ENCODE data around the gene UTP4.
A peak's percentile ranks its signal among the peaks of the same experiment; 100 is the strongest.

Gene UTP4

DNA sequence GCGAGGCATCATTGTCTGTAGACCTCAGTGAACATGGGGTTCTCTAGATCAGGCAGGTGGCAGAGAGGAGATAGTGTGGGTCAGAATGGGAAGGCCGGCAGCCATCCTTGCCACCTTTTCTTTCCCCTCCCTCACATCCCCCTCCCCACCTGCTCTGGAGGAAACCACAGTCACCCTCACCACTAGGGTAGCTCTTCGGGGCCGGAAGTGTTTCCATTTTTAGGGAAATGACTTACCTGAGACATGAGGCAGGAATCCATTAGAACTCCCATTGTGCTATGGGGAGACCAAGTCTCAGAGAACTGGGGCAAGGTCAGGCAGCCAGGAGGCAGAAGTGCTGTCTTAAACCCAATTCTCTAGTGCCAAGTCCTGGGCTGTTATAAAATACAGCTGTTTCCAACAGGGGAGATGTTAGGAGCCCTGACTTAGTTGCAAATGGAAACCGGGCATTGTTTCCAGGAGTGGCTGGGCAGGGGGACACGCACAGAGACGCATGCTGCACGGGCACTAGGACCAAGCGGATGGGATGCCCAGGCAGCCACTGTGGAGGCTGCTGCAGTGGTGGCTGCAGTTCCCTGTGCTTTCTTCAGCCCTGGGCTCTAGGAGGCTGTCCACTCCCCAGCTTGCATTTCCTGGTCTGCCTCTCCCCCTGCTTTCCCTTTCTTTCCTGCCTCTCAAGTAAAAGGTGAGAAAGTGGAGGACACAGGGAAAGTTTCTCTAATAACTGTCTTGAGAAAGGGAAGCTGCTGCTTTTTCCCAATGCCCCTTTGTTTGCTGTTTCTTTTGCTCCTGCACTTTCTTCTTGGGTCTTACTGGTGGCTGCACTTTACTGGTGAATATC is 24.2 kb upstream of the UTP4 start:
- TF ChIP-seq, protein P1, sequence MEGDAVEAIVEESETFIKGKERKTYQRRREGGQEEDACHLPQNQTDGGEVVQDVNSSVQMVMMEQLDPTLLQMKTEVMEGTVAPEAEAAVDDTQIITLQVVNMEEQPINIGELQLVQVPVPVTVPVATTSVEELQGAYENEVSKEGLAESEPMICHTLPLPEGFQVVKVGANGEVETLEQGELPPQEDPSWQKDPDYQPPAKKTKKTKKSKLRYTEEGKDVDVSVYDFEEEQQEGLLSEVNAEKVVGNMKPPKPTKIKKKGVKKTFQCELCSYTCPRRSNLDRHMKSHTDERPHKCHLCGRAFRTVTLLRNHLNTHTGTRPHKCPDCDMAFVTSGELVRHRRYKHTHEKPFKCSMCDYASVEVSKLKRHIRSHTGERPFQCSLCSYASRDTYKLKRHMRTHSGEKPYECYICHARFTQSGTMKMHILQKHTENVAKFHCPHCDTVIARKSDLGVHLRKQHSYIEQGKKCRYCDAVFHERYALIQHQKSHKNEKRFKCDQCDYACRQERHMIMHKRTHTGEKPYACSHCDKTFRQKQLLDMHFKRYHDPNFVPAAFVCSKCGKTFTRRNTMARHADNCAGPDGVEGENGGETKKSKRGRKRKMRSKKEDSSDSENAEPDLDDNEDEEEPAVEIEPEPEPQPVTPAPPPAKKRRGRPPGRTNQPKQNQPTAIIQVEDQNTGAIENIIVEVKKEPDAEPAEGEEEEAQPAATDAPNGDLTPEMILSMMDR (IDR thresholded peaks at IDR 0.05): no peak
- peaks cover 0 to 2% of the 10 kb centered on the region in 2 donors for H3K27me3 ChIP-seq
- peak in 1 of 2 donors; percentile 28 for DNase-seq
- no peak overlapping the region for H3K27ac ChIP-seq
- H3K4me1 ChIP-seq: peaks cover 13 to 42% (median 30%) of the 10 kb centered on the region in 4 donors
- H3K4me3 ChIP-seq: peak overlapping the region in 1 of 2 donors; percentile 58
- intact Hi-C loops (cut with DNase I; ENCODE audit: low total_unique reads): no loop called here
- no peaks in the 10 kb centered on the region for H3K9me3 ChIP-seq
- peaks cover 9 to 35% (median 20%) of the 10 kb centered on the region in 3 donors for H3K36me3 ChIP-seq

DNA sequence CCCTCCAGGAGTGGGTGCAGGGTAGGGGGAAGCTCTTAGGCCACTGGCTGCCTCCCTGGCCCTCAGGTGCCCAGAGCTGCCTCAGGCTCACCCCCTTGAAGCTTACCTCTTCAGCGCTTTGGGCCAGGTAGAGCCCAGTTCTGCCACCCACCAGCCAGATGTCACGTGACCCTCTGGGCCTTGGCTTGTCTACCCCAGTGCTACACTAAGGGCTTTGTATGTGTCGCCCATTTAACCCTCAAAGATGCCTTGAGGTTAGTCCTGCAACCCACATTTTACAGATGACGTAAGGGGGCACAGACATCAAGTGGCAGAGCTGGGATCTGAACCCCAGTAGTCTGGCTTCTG is 23.6 kb upstream of the UTP4 start:
- peak in 1 of 2 donors; percentile 39 for DNase-seq
- TF ChIP-seq, protein P1 (IDR thresholded peaks at IDR 0.05): no peak
- Histone ChIP-seq H3K27me3 (peaks cover 0 to 2% of the 10 kb centered on the region in 2 donors), H3K4me1 (peaks cover 13 to 42% (median 30%) of the 10 kb centered on the region in 4 donors), H3K27ac (no peak overlapping the region), H3K4me3 (no peak overlapping the region), H3K9me3 (no peaks in the 10 kb centered on the region), H3K36me3 (peaks cover 10 to 41% (median 26%) of the 10 kb centered on the region in 3 donors)
- intact Hi-C loops (cut with DNase I; ENCODE audit: low total_unique reads): no loop called here

DNA sequence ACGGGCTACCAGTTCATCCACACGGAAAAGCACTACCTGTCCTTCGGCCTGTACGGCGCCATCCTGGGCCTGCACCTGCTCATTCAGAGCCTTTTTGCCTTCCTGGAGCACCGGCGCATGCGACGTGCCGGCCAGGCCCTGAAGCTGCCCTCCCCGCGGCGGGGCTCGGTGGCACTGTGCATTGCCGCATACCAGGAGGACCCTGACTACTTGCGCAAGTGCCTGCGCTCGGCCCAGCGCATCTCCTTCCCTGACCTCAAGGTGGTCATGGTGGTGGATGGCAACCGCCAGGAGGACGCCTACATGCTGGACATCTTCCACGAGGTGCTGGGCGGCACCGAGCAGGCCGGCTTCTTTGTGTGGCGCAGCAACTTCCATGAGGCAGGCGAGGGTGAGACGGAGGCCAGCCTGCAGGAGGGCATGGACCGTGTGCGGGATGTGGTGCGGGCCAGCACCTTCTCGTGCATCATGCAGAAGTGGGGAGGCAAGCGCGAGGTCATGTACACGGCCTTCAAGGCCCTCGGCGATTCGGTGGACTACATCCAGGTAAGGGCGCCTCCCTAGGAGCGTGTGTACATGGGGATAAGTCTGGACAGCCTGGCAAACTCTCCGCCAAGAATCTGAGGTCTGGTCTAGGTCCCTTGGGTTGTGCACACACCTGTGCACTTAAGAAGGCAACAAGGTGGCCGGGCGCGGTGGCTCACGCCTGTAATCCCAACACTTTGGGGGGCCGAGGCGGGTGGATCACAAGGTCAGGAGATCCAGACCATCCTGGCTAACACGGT is 22.8 kb upstream of the UTP4 start:
- H3K27me3 ChIP-seq: peaks cover 0 to 2% of the 10 kb centered on the region in 2 donors
- no peaks in the 10 kb centered on the region for H3K9me3 ChIP-seq
- peaks cover 18 to 49% (median 34%) of the 10 kb centered on the region in 3 donors for H3K36me3 ChIP-seq
- intact Hi-C loops (cut with DNase I; ENCODE audit: low total_unique reads): no loop called here
- TF ChIP-seq, protein P1 (IDR thresholded peaks at IDR 0.05): no peak
- H3K4me1 ChIP-seq: peaks cover 13 to 42% (median 30%) of the 10 kb centered on the region in 4 donors
- peak in 1 of 2 donors; percentile 52 for DNase-seq
- no peak overlapping the region for H3K4me3 ChIP-seq
- H3K27ac ChIP-seq: no peak overlapping the region

DNA sequence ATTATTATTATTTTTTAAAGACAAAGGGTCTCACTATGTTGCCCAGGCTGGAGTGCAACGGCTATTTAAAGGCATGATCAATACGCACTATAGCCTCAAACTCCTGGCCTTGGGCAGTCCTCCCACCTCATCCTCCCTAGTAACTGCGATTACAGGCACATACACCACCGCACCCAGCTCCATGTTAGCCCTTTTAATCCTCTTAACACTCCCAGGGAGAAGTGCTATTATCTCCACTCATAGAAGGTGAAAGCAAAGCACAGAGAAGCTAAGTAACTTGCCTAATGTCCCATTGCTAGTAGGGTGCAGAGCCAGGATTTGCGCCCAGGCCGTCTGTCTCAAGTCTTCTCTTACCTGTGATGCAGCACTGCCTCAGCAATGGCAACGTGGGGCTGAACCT is 22.0 kb upstream of the UTP4 start:
- DNase-seq: peak in 1 of 2 donors; percentile 21
- peaks cover 0 to 2% of the 10 kb centered on the region in 2 donors for H3K27me3 ChIP-seq
- peaks cover 13 to 39% (median 28%) of the 10 kb centered on the region in 4 donors for H3K4me1 ChIP-seq
- H3K27ac ChIP-seq: no peak overlapping the region
- H3K9me3 ChIP-seq: no peaks in the 10 kb centered on the region
- TF ChIP-seq, protein P1 (IDR thresholded peaks at IDR 0.05): no peak
- H3K36me3 ChIP-seq: peaks cover 22 to 56% (median 41%) of the 10 kb centered on the region in 3 donors
- intact Hi-C loops (cut with DNase I; ENCODE audit: low total_unique reads): no loop called here
- no peak overlapping the region for H3K4me3 ChIP-seq

DNA sequence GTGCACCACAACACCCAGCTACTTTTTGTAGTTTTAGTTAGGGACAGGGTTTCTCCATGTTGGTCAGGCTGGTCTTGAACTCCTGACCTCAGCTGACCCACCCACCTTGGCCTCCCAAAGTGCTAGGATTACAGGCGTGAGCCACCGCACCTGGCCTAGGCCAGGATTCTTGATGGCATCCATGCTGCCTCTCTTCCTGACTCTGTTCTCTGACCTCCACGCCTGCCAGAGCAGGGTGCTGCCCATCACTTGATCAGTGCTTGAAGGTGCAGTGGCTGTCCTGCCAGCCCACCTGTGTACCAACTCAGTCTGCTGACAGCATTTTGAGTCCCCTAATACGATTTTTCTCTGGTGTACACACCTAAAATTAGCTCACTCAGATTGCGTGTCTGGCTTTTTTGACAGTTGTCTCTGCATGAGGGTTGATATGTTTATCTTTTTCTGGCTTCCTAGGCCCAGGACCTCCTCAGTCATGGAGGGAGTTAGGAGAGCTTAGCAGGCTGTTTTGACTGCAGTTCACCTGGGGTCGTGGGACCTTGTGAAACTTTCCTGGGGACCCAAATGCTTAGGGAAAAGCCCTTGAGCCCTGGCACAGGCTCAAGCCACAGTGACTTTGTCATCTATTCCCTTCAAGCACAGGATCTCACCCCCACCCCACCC is 21.1 kb upstream of the UTP4 start:
- intact Hi-C loops (cut with DNase I; ENCODE audit: low total_unique reads): no loop called here
- DNase-seq: peak in 1 of 2 donors; percentile 7
- H3K36me3 ChIP-seq: peaks cover 22 to 58% (median 50%) of the 10 kb centered on the region in 3 donors

More for the DNA sequence above, 21.1 kb upstream of the UTP4 start:
- no peak overlapping the region for H3K4me3 ChIP-seq
- peaks cover 13 to 31% (median 21%) of the 10 kb centered on the region in 4 donors for H3K4me1 ChIP-seq
- no peaks in the 10 kb centered on the region for H3K9me3 ChIP-seq
- no peak overlapping the region for H3K27ac ChIP-seq
- TF ChIP-seq, protein P1 (IDR thresholded peaks at IDR 0.05): no peak
- H3K27me3 ChIP-seq: peaks cover 0 to 2% of the 10 kb centered on the region in 2 donors
